Osteoblast (primary cell): ENCODE data around the gene MAGT1. TPM values are rescaled to one million over a fixed set of nuclear protein-coding genes. Genes with fewer than 3 reads are reported as not detected.

ENCODE experiments used
- DNase-seq: peaks from one replicate; pipeline ENCODE4 v3.0.0; 2011; ENCODE audit warnings: low spot score, mixed read lengths; ENCODE audit not compliant: insufficient read length; ENCODE audit errors: missing footprints
- H2AFZ ChIP-seq: 2 replicates; pipeline ENCODE4 v1.6.0; 2011; ENCODE audit warnings: mild to moderate bottlenecking, low read length
- H3K27ac ChIP-seq: 2 replicates; pipeline ENCODE4 v1.5.1; 2011; ENCODE audit warnings: mild to moderate bottlenecking, low read depth, low read length, moderate library complexity
- H3K27me3 ChIP-seq: 2 replicates; pipeline ENCODE4 v1.6.0; 2012; ENCODE audit warnings: mild to moderate bottlenecking, control low read depth, inconsistent platforms, low read length, moderate library complexity; ENCODE audit not compliant: insufficient read depth
- H3K36me3 ChIP-seq: 2 replicates; pipeline ENCODE4 v1.5.1; 2011; ENCODE audit warnings: mild to moderate bottlenecking, low read length, control low read depth, moderate library complexity; ENCODE audit not compliant: insufficient read depth
- H3K4me1 ChIP-seq: 2 replicates; pipeline ENCODE4 v1.5.1; 2011; ENCODE audit warnings: mild to moderate bottlenecking, low read length, control low read depth, moderate library complexity; ENCODE audit not compliant: insufficient read depth
- H3K4me2 ChIP-seq: 2 replicates; pipeline ENCODE4 v1.6.0; 2011; ENCODE audit warnings: mild to moderate bottlenecking, low read length; ENCODE audit not compliant: insufficient read depth
- H3K4me3 ChIP-seq: fragments of 200-600 bp; sonication (generic); 3 replicates; pipeline ENCODE4 v1.5.1; 2012; ENCODE audit warnings: mild to moderate bottlenecking, low read length, inconsistent platforms; ENCODE audit not compliant: insufficient read depth
- H3K79me2 ChIP-seq: 2 replicates; pipeline ENCODE4 v1.6.0; 2012; ENCODE audit warnings: mild to moderate bottlenecking, low read length, control low read depth, inconsistent platforms; ENCODE audit not compliant: insufficient read depth
- H3K9me3 ChIP-seq: 2 replicates; pipeline ENCODE4 v1.5.1; 2011; ENCODE audit warnings: low read depth, low read length, control low read depth
- H4K20me1 ChIP-seq: 2 replicates; pipeline ENCODE4 v1.6.0; 2012; ENCODE audit warnings: mild to moderate bottlenecking, low read length, control low read depth; ENCODE audit not compliant: insufficient read depth
- CTCF ChIP-seq: IDR thresholded peaks from 2 replicates; pipeline ENCODE4 v1.5.1; 2011; ENCODE audit warnings: mild to moderate bottlenecking, low read depth, low read length, moderate library complexity; ENCODE audit errors: extremely low read depth
- total RNA-seq: library from RNA; depleted of rRNA; stranded (reverse); fragments of >200 nt; gene quantifications from 2 replicates; pipeline ENCODE4 v1.2.3, GENCODE V29; 2012

The MAGT1 gene
- total RNA-seq, 1 donor, result 59.7 TPM

- H3K36me3 ChIP-seq, result no peaks in the 10 kb centered on the region
- H3K4me3 ChIP-seq, result no peak overlapping the region
- H3K4me1 ChIP-seq, result no peaks in the 10 kb centered on the region
- no peak overlapping the region for H2AFZ ChIP-seq
- H3K4me2 ChIP-seq, result no peak overlapping the region
- H3K27ac ChIP-seq, result no peak overlapping the region
- H3K27me3 ChIP-seq, result no peaks in the 10 kb centered on the region
- no peak for TF ChIP-seq CTCF
- H4K20me1 ChIP-seq, result no peaks in the 10 kb centered on the region
- no peak for DNase-seq
- H3K79me2 ChIP-seq, result no peaks in the 10 kb centered on the region
- no peaks in the 10 kb centered on the region for H3K9me3 ChIP-seq
Observed at GRCh38 chrX:77936299-77936698, 41.1 kb upstream of the MAGT1 start.

- no peak overlapping the region for H3K27ac ChIP-seq
Observed at GRCh38 chrX:77935886-77936285, 40.7 kb upstream of the MAGT1 start.

GRCh38 chrX:77930581-77930980, 35.3 kb upstream of the MAGT1 start:
- TF ChIP-seq CTCF, result no peak
- no peaks in the 10 kb centered on the region for H4K20me1 ChIP-seq
- no peaks in the 10 kb centered on the region for H3K36me3 ChIP-seq
- no peak overlapping the region for H3K4me3 ChIP-seq
- H2AFZ ChIP-seq, result no peak overlapping the region
- H3K9me3 ChIP-seq, result no peaks in the 10 kb centered on the region
- no peaks in the 10 kb centered on the region for H3K27me3 ChIP-seq
- DNase-seq, result no peak
- no peaks in the 10 kb centered on the region for H3K4me1 ChIP-seq
- H3K79me2 ChIP-seq, result no peaks in the 10 kb centered on the region
- H3K4me2 ChIP-seq, result no peak overlapping the region
- H3K27ac ChIP-seq, result no peak overlapping the region

More at GRCh38 chrX:77935886-77936285, 40.7 kb upstream of the MAGT1 start:
- Histone ChIP-seq H3K4me3 (no peak overlapping the region), H3K27me3 (no peaks in the 10 kb centered on the region), H4K20me1 (no peaks in the 10 kb centered on the region), H2AFZ (no peak overlapping the region), H3K9me3 (no peaks in the 10 kb centered on the region), H3K4me1 (no peaks in the 10 kb centered on the region), H3K4me2 (no peak overlapping the region), H3K79me2 (no peaks in the 10 kb centered on the region), H3K36me3 (no peaks in the 10 kb centered on the region)
- TF ChIP-seq CTCF, result no peak
- no peak for DNase-seq

- H3K27me3 ChIP-seq, result no peaks in the 10 kb centered on the region
- no peak overlapping the region for H2AFZ ChIP-seq
- TF ChIP-seq CTCF, result no peak
- DNase-seq, result no peak
- H3K4me3 ChIP-seq, result peak overlapping the region; percentile 25
- no peaks in the 10 kb centered on the region for H3K36me3 ChIP-seq
- peak overlapping the region; percentile 53 for H3K4me2 ChIP-seq
- no peaks in the 10 kb centered on the region for H3K9me3 ChIP-seq
- no peak overlapping the region for H3K27ac ChIP-seq
- no peaks in the 10 kb centered on the region for H4K20me1 ChIP-seq
- no peaks in the 10 kb centered on the region for H3K79me2 ChIP-seq
- H3K4me1 ChIP-seq, result no peaks in the 10 kb centered on the region
Observed at GRCh38 chrX:77925764-77926163, 30.5 kb upstream of the MAGT1 start.
